NCI-H2196 (cell line): ENCODE data around the gene FADS2.
A peak's percentile ranks its signal among the peaks of the same experiment; 100 is the strongest.
"Not testable (repeated sequence)": the region's sequence is repeated elsewhere in the genome, so short reads cannot be mapped to it uniquely, and the experiment has no call there.

ENCODE experiments used
- DNase-seq: peaks from one replicate; lab custom pipeline; 2025; ENCODE audit not compliant: unreplicated experiment; lab: John Stamatoyannopoulos, UW

The FADS2 gene

DNA sequence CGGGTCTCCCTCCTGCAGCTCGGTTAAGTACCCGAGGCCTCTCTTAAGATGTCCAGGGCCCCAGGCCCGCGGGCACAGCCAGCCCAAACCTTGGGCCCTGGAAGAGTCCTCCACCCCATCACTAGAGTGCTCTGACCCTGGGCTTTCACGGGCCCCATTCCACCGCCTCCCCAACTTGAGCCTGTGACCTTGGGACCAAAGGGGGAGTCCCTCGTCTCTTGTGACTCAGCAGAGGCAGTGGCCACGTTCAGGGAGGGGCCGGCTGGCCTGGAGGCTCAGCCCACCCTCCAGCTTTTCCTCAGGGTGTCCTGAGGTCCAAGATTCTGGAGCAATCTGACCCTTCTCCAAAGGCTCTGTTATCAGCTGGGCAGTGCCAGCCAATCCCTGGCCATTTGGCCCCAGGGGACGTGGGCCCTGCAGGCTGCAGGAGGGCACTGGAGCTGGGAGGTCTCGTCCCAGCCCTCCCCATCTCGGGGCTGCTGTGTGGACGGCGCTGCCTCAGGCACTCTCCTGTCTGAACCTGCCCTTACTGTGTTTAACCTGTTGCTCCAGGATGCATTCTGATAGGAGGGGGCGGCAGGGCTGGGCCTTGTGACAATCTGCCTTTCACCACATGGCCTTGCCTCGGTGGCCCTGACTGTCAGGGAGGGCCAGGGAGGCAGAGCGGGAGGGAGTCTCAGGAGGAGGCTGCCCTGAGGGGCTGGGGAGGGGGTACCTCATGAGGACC lies 38.3 kb downstream of the FADS2 start:
- no peak for DNase-seq

DNA sequence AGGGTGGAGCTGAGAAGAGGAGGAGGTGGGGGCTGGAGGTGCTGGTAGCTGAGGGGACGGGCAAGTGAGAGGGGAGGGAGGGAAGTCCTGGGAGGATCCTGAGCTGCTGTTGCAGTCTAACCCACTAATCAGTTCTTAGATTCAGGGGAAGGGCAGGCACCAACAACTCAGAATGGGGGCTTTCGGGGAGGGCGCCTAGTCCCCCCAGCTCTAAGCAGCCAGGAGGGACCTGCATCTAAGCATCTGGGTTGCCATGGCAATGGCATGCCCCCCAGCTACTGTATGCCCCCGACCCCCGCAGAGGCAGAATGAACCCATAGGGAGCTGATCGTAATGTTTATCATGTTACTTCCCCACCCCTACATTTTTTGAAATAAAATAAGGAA lies 38.9 kb downstream of the FADS2 start:
- DNase-seq = no peak

GRCh38 chr11:61868571-61869428 lies 40.7 kb downstream of the FADS2 start:
- no peak for DNase-seq

DNA sequence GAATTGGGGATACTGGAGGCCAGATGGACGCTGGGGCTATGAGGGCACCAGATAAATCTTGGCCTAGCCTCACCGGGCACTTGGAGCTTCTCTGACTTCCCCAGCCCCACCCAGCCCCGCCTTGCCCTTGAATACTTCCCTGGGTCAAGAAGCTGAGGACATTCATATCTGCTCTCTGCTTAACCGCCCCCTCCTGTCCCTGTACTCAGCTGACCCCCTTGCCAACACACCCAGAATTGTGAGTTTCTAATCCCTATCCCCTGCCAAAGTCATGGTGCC lies 41.3 kb downstream of the FADS2 start:
- DNase-seq = no peak

- DNase-seq = no peak
Observed at GRCh38 chr11:61869708-61870451, 41.8 kb downstream of the FADS2 start.

GRCh38 chr11:61870541-61871031 lies 42.5 kb downstream of the FADS2 start:
- DNase-seq = no peak

DNA sequence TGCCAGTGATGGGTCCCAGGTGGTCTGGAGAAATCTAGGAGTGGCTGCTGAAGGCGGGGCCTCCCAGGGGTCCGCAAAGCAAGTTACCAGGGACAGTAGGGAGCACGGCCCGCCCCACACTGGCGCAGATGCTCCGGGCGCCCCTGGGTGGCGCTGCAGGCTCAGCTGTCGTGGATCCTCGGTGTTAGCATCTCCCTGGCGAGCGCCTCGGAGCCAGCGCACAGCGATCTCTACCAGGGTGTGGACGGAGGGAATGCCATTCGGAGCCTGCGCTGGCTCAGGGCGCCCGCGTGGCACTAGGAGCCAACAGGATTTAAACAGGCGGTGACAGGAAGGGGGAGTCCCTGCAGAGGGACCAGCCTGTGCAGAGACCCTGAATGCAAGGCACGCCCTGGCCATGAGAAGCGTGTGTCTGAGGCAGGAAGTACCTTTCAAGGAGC lies 43.1 kb downstream of the FADS2 start:
- peak; percentile 52 for DNase-seq

GRCh38 chr11:61872935-61873565 lies 45.0 kb downstream of the FADS2 start:
- DNase-seq = no peak

DNA sequence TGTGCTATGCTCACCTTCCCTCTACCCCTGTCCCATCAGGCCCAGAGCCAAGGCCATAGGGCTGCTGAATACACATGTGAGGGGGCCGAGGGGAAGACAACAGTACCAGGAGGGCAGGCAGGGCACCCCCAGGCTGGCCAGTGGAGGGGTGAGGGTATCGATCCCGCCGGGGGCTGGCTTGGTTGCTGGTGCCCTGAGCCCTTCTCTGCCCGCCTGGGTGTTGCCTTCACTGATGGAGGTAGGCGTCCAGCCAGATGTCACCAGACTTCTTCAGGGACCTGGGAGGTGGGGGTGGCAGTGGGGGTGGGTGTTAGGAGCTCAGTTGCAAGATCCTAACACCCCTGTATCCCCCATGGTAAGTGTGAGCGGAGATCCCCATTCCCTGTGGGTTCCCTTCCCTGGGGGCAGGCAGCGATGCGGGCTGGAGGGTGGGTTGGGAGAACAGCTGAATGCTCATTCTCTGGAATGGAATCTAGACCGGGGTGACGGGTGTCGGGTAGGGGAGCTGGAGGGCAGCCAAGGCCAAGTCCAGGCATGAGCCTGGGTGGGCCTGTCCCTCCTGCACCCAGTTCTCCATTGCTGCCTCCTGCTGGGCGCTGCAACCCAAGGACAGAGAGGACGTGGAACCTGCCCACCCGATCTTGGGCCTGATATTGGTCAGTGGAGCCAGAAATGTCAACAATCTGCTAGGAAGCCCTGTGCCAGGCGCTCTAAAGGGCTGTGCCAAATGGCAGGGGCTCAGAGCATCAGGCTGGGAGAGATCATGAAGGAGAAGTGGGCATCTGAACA lies 45.7 kb downstream of the FADS2 start:
- DNase-seq = no peak

- no peak for DNase-seq
Observed at GRCh38 chr11:61874377-61874809, 46.3 kb downstream of the FADS2 start.

DNA sequence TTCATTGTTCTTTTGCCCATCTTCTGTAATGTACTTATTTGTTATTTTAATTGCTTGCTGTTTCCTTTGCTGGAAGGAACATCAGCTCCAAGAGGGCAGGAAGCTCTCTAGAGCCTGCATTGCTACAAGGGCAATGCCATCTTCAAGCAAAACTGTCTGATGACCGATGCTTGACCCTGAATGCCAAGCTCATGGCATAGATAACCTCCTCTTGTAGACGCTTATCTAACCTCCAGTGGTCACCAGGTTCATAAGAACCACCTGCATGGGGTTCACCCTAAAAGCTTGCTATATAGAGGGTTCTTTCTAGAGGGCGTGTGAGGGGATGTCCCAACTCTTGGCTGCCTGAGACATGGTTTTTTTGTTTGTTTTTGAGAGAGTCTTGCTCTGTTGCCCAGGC lies 46.8 kb downstream of the FADS2 start:
- DNase-seq = no peak

DNA sequence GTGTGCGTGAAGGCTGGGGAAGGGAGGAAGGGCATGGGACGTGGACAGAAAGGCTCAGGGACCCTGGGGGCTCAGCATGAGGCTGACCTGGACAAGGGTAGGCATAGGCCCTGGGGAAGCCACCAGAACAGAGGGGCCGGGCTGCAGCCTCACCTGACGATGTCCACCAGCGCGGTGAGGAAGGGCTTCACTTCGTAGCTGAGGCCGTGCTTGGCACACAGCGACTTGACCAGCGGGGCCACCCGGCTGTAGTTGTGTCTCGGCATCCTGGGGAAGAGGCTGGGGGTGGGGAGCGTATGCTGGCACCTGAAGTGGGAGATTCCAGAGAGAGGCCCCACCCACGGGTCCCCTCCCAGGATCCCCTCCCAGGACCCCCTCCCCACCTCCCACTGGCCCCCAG lies 47.6 kb downstream of the FADS2 start:
- DNase-seq = no peak

DNA sequence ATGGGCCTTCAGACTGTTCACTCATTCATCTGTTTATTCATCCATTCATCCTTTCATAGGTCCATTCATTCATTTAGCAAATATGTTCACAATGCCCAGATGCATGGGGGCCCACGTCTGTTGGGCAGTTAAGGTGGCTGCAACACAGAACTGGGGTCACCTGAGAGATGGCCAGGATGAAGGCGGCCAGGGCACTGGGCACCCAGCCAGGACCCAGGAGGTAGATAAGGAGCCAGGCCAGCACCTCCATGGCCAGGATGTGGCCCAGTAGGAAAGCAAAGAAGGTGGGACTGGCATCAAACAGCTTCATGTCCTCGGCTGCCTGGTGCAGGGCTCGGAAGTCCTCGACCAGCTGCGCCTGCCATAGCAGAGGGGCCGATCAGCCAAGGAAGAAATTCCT lies 51.1 kb downstream of the FADS2 start:
- DNase-seq = no peak

DNA sequence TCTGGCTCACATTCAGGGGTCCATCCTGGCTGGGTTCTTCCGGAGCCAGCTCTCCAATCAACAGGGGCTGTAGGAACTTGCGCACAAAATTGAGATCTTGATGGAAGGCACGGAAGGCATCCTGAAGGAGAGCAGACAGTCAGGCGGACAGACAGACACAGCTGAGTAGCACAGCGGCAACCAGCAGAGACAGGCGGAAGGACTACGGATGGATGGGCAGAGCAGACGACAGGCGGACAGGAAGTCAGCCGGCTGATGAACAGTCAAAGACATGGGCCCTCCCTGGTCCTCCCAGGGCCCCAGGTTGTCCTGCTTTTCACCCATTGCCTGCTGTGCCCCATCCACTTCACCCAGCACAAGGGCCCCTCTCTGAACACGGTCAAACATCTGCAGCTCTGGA lies 51.9 kb downstream of the FADS2 start:
- DNase-seq = no peak

- no peak for DNase-seq
Observed at GRCh38 chr11:61880454-61880853, 52.4 kb downstream of the FADS2 start.

DNA sequence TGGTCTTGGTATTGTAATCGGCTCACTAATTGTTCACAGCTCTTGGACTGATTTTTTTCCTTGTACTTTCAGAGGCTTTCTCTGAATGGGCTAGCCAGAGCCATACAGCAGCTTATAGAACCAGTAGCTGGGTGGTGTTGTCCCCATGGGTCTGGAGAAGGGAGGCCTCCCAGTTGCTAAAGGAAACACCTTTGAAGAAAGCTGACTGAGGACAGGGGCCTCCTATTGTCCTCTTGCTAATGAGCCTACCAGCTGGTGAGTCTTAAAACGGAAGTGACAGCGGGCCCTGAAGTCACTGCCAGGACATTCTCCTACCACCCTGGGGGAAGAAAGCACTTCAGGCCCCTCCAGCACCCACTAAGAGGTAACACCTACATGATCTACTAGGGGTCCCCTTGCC lies 53.3 kb downstream of the FADS2 start:
- DNase-seq = no peak

GRCh38 chr11:61882267-61882666 lies 54.2 kb downstream of the FADS2 start:
- DNase-seq = not testable (repeated sequence)

DNA sequence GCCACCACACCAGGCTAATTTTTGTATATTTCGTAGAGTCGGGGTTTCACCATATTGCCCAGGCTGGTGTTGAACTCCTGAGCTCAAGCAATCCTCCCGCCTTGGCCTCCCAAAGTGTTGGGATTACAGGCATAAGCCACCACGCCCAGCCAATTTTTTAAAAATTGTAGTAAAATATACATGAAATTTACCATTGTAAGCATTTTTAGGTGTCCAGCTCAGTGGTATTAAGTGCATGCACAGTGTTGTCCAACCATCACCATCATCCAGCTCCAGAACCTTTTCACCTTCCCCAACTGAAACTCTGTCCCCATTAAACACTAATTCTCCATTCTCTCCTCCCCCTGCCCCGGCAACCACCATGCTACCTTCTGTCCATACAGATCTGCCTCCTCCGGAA lies 54.8 kb downstream of the FADS2 start:
- no peak for DNase-seq

DNA sequence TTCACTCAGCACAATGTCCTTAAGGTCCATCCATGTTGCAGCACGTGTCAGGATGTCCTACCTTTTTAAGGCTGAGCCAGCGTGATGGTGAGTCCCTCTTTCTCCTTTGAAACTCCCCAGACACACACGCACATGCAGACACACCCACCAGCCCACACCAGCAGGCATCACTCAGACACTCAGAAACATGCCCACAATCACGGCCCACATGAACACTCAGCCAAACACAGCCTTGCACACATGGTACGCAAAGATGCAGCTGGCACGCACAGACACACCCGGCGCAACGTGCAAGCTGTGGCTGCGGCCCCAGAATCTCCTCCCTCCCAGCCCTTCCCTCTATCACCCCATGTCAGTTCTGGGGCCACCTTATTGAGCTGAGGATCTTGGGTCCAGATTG lies 55.2 kb downstream of the FADS2 start:
- DNase-seq = no peak

GRCh38 chr11:61883947-61884346 lies 55.8 kb downstream of the FADS2 start:
- DNase-seq = no peak
